Activated T-helper 1 cell treated with Interleukin-2 at 50 U/mL for 16 hours (primary cell): ENCODE results near the gene SHC3.
"Not testable (repeated sequence)": the region's sequence is repeated elsewhere in the genome, so short reads cannot be mapped to it uniquely, and the experiment has no call there.

Experiments used
- DNase-seq: peaks from one replicate; pipeline ENCODE4 v3.0.0-alpha.2; 2020; ENCODE audit warnings: low read depth

SHC3 gene, protein sequence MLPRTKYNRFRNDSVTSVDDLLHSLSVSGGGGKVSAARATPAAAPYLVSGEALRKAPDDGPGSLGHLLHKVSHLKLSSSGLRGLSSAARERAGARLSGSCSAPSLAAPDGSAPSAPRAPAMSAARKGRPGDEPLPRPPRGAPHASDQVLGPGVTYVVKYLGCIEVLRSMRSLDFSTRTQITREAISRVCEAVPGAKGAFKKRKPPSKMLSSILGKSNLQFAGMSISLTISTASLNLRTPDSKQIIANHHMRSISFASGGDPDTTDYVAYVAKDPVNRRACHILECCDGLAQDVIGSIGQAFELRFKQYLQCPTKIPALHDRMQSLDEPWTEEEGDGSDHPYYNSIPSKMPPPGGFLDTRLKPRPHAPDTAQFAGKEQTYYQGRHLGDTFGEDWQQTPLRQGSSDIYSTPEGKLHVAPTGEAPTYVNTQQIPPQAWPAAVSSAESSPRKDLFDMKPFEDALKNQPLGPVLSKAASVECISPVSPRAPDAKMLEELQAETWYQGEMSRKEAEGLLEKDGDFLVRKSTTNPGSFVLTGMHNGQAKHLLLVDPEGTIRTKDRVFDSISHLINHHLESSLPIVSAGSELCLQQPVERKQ

DNA sequence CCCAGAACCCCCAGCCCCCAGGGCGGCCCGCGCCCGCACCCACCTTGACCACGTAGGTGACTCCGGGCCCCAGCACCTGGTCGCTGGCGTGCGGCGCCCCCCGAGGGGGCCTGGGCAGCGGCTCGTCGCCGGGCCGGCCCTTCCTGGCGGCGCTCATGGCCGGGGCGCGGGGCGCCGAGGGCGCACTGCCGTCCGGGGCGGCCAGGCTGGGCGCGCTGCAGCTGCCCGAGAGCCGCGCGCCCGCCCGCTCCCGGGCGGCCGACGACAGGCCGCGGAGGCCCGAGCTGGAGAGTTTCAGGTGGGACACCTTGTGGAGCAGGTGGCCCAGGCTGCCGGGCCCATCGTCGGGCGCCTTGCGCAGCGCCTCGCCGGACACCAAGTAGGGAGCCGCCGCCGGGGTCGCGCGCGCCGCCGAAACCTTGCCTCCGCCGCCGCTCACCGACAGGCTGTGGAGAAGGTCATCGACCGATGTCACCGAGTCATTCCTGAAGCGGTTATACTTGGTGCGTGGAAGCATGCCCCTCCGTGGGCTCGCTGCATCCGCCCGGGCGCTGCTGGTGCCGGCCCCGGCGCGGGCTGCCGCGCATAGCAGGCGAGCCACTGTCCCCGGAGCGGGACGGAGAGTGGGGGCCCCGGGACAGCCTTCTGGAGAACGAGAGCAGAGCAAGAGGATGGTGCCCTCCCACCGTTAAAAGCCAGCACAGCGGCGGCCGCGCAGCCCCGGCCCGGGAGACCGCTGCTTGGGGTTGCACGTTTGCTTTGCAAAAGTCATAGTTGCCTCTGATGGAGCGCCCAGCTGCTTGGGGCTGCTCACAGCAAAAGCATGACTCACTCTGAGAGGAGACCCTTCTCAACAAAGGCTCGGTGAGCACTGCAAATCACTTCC, at the start of gene SHC3:
Gene SHC3 (minus strand): TSS at position 875 of the 886 bp plus-strand sequence. CDS start 358 bp downstream, at position 517.
- DNase-seq, result no peak

DNA sequence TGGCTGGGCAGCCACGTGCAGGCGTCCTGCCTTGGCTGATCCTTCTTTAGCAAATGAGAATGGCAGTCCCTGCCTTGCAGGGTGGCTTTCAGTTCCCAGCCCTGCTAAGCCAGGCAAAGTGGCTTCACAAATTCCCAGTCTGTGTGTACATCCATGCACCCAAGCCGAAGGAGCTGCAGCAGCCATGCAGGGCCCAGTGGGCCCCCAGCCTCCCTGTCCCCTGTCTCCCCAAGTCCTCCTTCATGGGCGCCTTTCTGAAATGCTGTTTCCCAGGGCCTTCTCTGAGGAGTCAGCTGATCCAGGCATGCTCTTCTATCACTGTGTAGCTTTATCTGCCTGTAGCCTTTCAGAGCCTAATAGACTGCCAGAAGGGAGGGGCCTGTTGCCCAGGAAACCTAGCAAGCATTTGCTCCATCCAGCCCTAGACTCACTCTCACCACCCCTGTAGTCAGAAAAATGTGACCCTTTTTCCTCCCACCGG, 47.4 kb upstream of the SHC3 start:
- no peak for DNase-seq

DNA sequence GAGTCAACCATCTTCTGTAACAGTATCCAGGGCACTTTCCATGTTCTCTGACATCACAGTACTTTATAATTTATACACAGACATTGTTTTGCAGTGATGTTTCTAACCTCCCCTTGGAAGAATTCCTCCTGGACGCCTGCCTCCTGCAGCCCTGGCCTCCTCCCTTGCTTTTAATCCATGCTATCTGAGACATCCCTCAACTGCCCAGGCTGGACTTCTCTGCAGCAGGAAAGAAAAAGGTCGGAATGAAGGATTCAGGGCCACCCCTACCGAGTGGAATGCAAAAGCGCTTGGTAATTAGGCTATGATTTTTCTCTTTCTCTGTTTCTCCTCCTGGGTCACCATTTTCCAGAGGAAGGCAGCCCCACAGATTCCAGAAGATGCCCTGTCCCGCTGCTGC, 47.0 kb upstream of the SHC3 start:
- no peak for DNase-seq

- no peak for DNase-seq
These were observed 46.4 kb upstream of the SHC3 start for GRCh38 chr9:89225036-89225435.

- DNase-seq, result no peak
These were observed 46.0 kb upstream of the SHC3 start for GRCh38 chr9:89224633-89225032.

GRCh38 chr9:89223396-89223977, 44.9 kb upstream of the SHC3 start:
- no peak for DNase-seq

- no peak for DNase-seq
These were observed 41.0 kb upstream of the SHC3 start for GRCh38 chr9:89219637-89220036.

- no peak for DNase-seq
These were observed 39.7 kb upstream of the SHC3 start for GRCh38 chr9:89218040-89218928.

GRCh38 chr9:89215342-89215741, 36.7 kb upstream of the SHC3 start:
- no peak for DNase-seq

DNA sequence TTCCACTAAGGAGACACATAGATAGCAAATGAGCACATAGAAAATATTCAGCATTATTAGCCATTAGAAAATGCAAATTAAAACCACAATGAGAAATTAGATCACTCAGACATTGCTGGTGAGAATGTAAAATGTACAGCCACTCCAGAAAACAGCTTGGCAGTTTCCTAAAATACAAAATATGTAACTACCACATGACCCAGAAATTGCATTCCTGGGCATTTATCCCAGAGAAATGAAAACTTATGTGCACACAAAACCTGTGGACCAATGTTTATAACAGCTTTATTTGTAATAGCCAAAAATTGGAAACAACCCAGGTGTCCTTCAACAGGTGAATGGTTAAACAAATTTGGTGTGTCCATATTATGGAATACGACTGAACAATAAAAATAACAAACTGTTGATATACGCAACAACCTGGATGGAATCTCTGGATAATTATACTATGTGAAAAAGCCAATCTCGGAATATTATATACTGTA, 34.8 kb upstream of the SHC3 start:
- DNase-seq, result no peak

GRCh38 chr9:89212171-89212570, 33.6 kb upstream of the SHC3 start:
- DNase-seq, result no peak

GRCh38 chr9:89209311-89209710, 30.7 kb upstream of the SHC3 start:
- DNase-seq, result not testable (repeated sequence)

DNA sequence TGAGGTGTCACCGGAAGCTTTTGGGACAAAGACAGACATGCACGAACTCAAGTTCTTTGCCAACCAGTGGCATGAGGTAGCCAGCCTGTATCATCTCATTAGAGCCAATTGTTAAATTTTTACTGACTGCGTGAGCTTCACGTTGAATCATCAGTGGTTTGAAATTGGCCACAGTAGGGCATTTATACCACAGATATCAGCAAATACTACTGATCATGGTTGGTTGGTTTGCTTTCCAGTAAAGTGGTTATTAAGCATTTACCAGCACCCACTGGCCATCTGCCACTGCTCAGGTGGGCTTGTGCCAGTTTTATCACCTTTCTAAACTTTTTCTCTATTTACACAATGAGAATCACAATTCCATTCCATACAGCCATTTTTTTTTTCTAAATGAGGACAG, 28.4 kb upstream of the SHC3 start:
- DNase-seq, result no peak

GRCh38 chr9:89204801-89205200, 26.2 kb upstream of the SHC3 start:
- no peak for DNase-seq

DNA sequence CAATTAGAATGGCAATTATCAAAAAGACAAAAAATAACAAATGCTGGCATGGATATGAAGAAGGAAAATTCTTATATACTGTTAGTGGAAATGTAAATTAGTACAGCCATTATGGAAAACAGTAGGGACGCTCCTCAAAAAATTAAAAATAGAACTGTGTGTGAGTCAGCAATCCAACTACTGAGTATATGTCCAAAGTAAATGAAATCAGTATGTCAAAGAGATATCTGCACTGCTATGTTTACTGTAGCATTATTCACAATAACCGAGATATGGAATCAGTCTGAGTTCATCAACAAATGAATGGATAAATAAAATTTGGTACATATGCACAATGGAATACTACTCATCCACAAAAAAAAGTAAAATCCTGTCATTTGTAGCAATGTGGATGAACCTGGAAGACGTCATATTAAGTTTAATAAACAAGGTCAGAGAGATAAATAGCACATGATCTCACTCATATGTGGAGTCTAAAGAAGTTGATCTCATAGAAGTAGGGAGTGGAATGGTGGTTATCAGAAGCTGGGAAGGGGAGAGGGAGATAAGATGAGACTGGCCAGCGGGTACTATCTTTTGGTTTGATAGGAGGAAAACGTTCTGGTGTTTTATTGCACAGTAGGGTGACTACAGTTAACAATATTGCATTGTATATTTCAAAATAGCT, 16.6 kb upstream of the SHC3 start:
- no peak for DNase-seq

- no peak for DNase-seq
These were observed 16.0 kb upstream of the SHC3 start for GRCh38 chr9:89194421-89195130.

GRCh38 chr9:89191004-89191403, 12.4 kb upstream of the SHC3 start:
- DNase-seq, result no peak

GRCh38 chr9:89189215-89189614, 10.6 kb upstream of the SHC3 start:
- no peak for DNase-seq

GRCh38 chr9:89187950-89188349, 9.3 kb upstream of the SHC3 start:
- no peak for DNase-seq

GRCh38 chr9:89187541-89187940, 8.9 kb upstream of the SHC3 start:
- DNase-seq, result no peak
